ENCODE data around the gene AK5. TPM values are rescaled to one million over a fixed set of nuclear protein-coding genes. Genes with fewer than 3 reads are reported as not detected.

Gene AK5
- polyA plus RNA-seq, 1 donor (not counting 4 experiments of a cell fraction or from before 2014, with no cell fraction given): 0.30 TPM

GRCh38 chr1:77583483-77583882, 301.7 kb downstream of the AK5 start:
- DNase-seq (ENCODE audit: low read depth, low spot score) (no peak), FAIRE-seq (no peak)
- Histone ChIP-seq H3K9me3 (ENCODE audit: control insufficient read depth, low read depth, low read length) (no peaks in the 10 kb centered on the region), H3K4me2 (ENCODE audit: control insufficient read depth, extremely low read depth, insufficient read depth, low read depth, low read length) (no peak overlapping the region), H4K20me1 (ENCODE audit: control insufficient read depth, extremely low read depth, insufficient read depth, low read length) (no peaks in the 10 kb centered on the region), H3K36me3 (ENCODE audit: control insufficient read depth in 2 of 2, extremely low read depth in 1 of 2, insufficient read depth in 2 of 2, low read length in 2 of 2) (peaks cover 6 to 15% of the 10 kb centered on the region in 2 experiments), H3K27ac (ENCODE audit: control insufficient read depth, insufficient read depth, low read length) (no peak overlapping the region), H3K4me1 (ENCODE audit: control insufficient read depth, extremely low read depth, insufficient read depth, low read length) (no peaks in the 10 kb centered on the region), H2AFZ (ENCODE audit: control insufficient read depth, low read length) (no peak overlapping the region), H3K79me2 (ENCODE audit: control insufficient read depth, insufficient read depth, low read length) (no peaks in the 10 kb centered on the region), H3K27me3 (ENCODE audit: control insufficient read depth, extremely low read depth, insufficient read depth, low read length) (no peaks in the 10 kb centered on the region), H3K9ac (ENCODE audit: control insufficient read depth, extremely low read depth, insufficient read depth, low read length) (no peak overlapping the region), H3K9me1 (ENCODE audit: control insufficient read depth, extremely low read depth, insufficient read depth, low read length) (no peaks in the 10 kb centered on the region), H3K4me3 (ENCODE audit: control insufficient read depth in 2 of 3, extremely low read depth in 1 of 3, insufficient read depth in 2 of 3, low read depth in 1 of 3, low read length in 3 of 3) (no peak overlapping the region)
- no peak for TF ChIP-seq EZH2 (IDR thresholded peaks at IDR 0.05; ENCODE audit: low read length)
- TF ChIP-seq, protein P1, sequence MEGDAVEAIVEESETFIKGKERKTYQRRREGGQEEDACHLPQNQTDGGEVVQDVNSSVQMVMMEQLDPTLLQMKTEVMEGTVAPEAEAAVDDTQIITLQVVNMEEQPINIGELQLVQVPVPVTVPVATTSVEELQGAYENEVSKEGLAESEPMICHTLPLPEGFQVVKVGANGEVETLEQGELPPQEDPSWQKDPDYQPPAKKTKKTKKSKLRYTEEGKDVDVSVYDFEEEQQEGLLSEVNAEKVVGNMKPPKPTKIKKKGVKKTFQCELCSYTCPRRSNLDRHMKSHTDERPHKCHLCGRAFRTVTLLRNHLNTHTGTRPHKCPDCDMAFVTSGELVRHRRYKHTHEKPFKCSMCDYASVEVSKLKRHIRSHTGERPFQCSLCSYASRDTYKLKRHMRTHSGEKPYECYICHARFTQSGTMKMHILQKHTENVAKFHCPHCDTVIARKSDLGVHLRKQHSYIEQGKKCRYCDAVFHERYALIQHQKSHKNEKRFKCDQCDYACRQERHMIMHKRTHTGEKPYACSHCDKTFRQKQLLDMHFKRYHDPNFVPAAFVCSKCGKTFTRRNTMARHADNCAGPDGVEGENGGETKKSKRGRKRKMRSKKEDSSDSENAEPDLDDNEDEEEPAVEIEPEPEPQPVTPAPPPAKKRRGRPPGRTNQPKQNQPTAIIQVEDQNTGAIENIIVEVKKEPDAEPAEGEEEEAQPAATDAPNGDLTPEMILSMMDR (optimal IDR thresholded peaks at IDR 0.05 in 1 of 3, IDR thresholded peaks at IDR 0.05 in 1 of 3, conservative IDR thresholded peaks at IDR 0.05 in 1 of 3; ENCODE audit: extremely low read depth in 1 of 3, insufficient read depth in 2 of 3, low read length in 3 of 3): no peak
- dilution Hi-C loops (cut with MboI; ENCODE audit: extremely low pct_ligation_motif_present, low sequenced_read_pairs): no loop called here

DNA sequence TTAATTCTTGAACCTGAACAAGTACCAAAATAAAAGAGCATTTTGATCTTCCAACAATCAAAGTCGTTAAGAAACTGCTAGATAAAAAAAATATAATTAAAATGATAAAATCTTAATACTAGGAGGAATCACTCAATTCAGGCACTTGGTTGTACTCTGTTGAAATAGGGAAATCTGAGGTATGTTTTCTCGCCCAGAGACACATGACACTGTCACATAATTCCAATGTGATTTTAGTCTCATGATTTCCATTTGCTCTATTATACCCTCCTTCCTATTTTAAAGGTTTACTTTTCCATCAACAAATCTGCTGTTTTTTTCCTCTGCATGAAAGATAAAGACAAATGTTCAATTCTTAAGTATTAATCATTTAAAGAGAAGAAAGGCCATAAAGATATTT, 303.1 kb downstream of the AK5 start:
- Histone ChIP-seq H3K4me1 (ENCODE audit: control insufficient read depth, extremely low read depth, insufficient read depth, low read length) (no peaks in the 10 kb centered on the region), H3K4me3 (ENCODE audit: control insufficient read depth in 2 of 3, extremely low read depth in 1 of 3, insufficient read depth in 2 of 3, low read depth in 1 of 3, low read length in 3 of 3) (no peak overlapping the region), H3K79me2 (ENCODE audit: control insufficient read depth, insufficient read depth, low read length) (peaks cover 3% of the 10 kb centered on the region), H3K9ac (ENCODE audit: control insufficient read depth, extremely low read depth, insufficient read depth, low read length) (no peak overlapping the region), H3K9me1 (ENCODE audit: control insufficient read depth, extremely low read depth, insufficient read depth, low read length) (no peaks in the 10 kb centered on the region), H4K20me1 (ENCODE audit: control insufficient read depth, extremely low read depth, insufficient read depth, low read length) (no peaks in the 10 kb centered on the region), H3K27me3 (ENCODE audit: control insufficient read depth, extremely low read depth, insufficient read depth, low read length) (no peaks in the 10 kb centered on the region), H3K9me3 (ENCODE audit: control insufficient read depth, low read depth, low read length) (no peaks in the 10 kb centered on the region), H3K4me2 (ENCODE audit: control insufficient read depth, extremely low read depth, insufficient read depth, low read depth, low read length) (no peak overlapping the region), H3K36me3 (ENCODE audit: control insufficient read depth in 2 of 2, extremely low read depth in 1 of 2, insufficient read depth in 2 of 2, low read length in 2 of 2) (peaks cover 5 to 19% of the 10 kb centered on the region in 2 experiments), H3K27ac (ENCODE audit: control insufficient read depth, insufficient read depth, low read length) (no peak overlapping the region), H2AFZ (ENCODE audit: control insufficient read depth, low read length) (no peak overlapping the region)
- no peak for FAIRE-seq
- dilution Hi-C loops (cut with MboI; ENCODE audit: extremely low pct_ligation_motif_present, low sequenced_read_pairs): no loop called here
- DNase-seq (ENCODE audit: low read depth, low spot score): no peak
- no peak for TF ChIP-seq EZH2 (IDR thresholded peaks at IDR 0.05; ENCODE audit: low read length)
- TF ChIP-seq, protein P1 (optimal IDR thresholded peaks at IDR 0.05 in 1 of 3, IDR thresholded peaks at IDR 0.05 in 1 of 3, conservative IDR thresholded peaks at IDR 0.05 in 1 of 3; ENCODE audit: extremely low read depth in 1 of 3, insufficient read depth in 2 of 3, low read length in 3 of 3): no peak
